ENCODE measurements around the gene COL13A1.

COL13A1 gene

DNA sequence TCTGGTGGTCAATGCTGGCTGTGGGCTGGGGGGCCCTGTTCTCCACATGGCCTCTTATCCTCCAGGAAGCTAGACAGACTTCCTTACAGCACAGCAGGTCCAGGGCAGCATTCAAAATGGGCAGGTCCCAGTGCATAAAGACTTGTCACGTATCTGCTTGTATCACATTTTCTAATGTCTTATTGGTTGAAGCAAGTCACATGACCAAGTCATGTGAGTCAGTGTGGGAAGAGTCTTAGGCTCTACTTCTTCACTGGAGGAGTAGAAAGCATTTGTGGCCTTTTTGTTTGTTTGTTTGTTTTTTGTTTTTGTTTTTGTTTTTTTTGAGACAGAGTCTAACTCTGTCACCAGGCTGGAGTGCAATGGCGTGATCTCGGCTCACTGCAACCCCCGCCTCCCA is 104.7 kb downstream of the COL13A1 start:
- H3K9me3 ChIP-seq (ENCODE audit: control insufficient read depth in 5 of 5, low read length in 5 of 5) = no peaks in the 10 kb centered on the region
- no peaks in the 10 kb centered on the region for H3K36me3 ChIP-seq (ENCODE audit: control insufficient read depth in 5 of 5, insufficient read depth in 5 of 5, low read length in 5 of 5)
- H3K4me1 ChIP-seq (ENCODE audit: control insufficient read depth in 5 of 5, insufficient read depth in 5 of 5, low read length in 5 of 5) = peaks cover 4 to 35% (median 31%) of the 10 kb centered on the region in 5 donors
- no peak overlapping the region for H3K4me3 ChIP-seq (ENCODE audit: low read depth in 1 of 5, low read length in 5 of 5)
- H3K27ac ChIP-seq (ENCODE audit: low read depth, low read length) = no peak overlapping the region
- no peak overlapping the region for H3K9ac ChIP-seq (ENCODE audit: low read length in 5 of 5)
- peaks cover 0 to 2% (median 0%) of the 10 kb centered on the region in 5 donors for H3K27me3 ChIP-seq (ENCODE audit: control insufficient read depth in 5 of 5, insufficient read depth in 4 of 5, low read length in 5 of 5)

DNA sequence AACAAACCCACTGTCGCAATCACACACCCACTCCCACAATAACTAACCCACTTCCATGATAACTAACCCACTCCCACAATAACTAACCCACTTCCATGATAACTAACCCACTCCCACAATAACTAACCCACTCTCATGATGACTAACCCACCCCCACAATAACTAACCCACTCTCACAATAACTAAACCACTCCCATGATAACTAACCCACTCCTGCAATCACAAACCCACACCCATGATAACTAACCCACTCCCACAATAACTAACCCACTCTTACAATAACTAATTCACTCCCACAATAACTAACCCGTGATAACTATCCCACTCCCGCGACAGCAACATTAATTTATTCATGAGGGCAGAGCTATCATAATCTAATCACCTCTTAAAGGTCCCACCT is 105.8 kb downstream of the COL13A1 start:
- H3K9me3 ChIP-seq (ENCODE audit: control insufficient read depth in 5 of 5, low read length in 5 of 5) = no peaks in the 10 kb centered on the region
- no peak overlapping the region for H3K27ac ChIP-seq (ENCODE audit: low read depth, low read length)
- H3K4me1 ChIP-seq (ENCODE audit: control insufficient read depth in 5 of 5, insufficient read depth in 5 of 5, low read length in 5 of 5) = peaks cover 7 to 40% (median 39%) of the 10 kb centered on the region in 5 donors
- H3K36me3 ChIP-seq (ENCODE audit: control insufficient read depth in 5 of 5, insufficient read depth in 5 of 5, low read length in 5 of 5) = no peaks in the 10 kb centered on the region
- H3K4me3 ChIP-seq (ENCODE audit: low read depth in 1 of 5, low read length in 5 of 5) = no peak overlapping the region
- no peak overlapping the region for H3K9ac ChIP-seq (ENCODE audit: low read length in 5 of 5)
- H3K27me3 ChIP-seq (ENCODE audit: control insufficient read depth in 5 of 5, insufficient read depth in 4 of 5, low read length in 5 of 5) = peaks cover 0 to 2% (median 0%) of the 10 kb centered on the region in 5 donors

DNA sequence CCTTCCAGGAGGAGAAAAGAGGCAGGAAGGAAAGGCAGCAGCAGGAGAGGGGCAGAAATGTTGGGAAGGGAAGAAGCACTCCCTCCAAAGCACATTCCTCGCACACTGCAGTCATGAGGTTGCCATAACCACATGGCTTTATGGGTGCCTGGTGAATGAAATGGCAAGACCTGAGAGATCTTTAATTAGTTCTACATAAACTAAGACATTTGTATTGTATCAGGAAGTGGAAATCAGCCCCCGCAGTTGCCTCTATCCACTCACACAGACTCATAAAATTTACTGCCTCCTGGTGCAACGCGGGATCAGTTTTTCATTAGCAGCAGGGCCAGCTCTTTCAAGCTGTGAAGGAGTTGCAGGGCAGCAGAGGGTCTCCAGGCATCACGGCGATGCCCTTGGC is 106.4 kb downstream of the COL13A1 start:
- Histone ChIP-seq H3K36me3 (ENCODE audit: control insufficient read depth in 5 of 5, insufficient read depth in 5 of 5, low read length in 5 of 5) (no peaks in the 10 kb centered on the region), H3K9ac (ENCODE audit: low read length in 5 of 5) (no peak overlapping the region), H3K4me3 (ENCODE audit: low read depth in 1 of 5, low read length in 5 of 5) (no peak overlapping the region), H3K27me3 (ENCODE audit: control insufficient read depth in 5 of 5, insufficient read depth in 4 of 5, low read length in 5 of 5) (peaks cover 0 to 2% (median 0%) of the 10 kb centered on the region in 5 donors), H3K9me3 (ENCODE audit: control insufficient read depth in 5 of 5, low read length in 5 of 5) (no peaks in the 10 kb centered on the region), H3K27ac (ENCODE audit: low read depth, low read length) (no peak overlapping the region), H3K4me1 (ENCODE audit: control insufficient read depth in 5 of 5, insufficient read depth in 5 of 5, low read length in 5 of 5) (peaks cover 7 to 42% (median 36%) of the 10 kb centered on the region in 5 donors)

DNA sequence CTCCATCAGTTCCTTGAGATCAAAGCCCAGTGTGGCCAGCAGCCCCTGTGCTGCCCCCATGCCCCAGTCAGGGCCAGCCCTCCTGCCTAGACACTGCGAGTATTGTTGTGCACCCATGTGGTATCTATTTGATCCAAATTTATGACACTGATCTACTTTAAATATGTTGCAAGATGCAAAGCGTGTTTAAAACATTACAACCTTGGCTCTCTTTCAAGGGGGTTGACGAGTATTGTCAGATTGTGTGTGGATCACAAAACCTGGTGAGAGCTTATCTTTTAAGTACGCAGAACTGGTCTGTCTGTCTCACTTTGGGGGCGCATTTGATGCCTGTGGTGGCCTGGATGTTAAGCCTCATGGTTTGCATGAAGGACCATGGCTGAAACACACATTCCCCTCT is 108.9 kb downstream of the COL13A1 start:
- no peak overlapping the region for H3K9ac ChIP-seq (ENCODE audit: low read length in 5 of 5)
- H3K9me3 ChIP-seq (ENCODE audit: control insufficient read depth in 5 of 5, low read length in 5 of 5) = no peaks in the 10 kb centered on the region
- H3K27me3 ChIP-seq (ENCODE audit: control insufficient read depth in 5 of 5, insufficient read depth in 4 of 5, low read length in 5 of 5) = peaks cover 0 to 4% (median 0%) of the 10 kb centered on the region in 5 donors
- no peak overlapping the region for H3K27ac ChIP-seq (ENCODE audit: low read depth, low read length)
- no peak overlapping the region for H3K4me3 ChIP-seq (ENCODE audit: low read depth in 1 of 5, low read length in 5 of 5)
- H3K36me3 ChIP-seq (ENCODE audit: control insufficient read depth in 5 of 5, insufficient read depth in 5 of 5, low read length in 5 of 5) = no peaks in the 10 kb centered on the region
- peaks cover 7 to 41% (median 33%) of the 10 kb centered on the region in 5 donors for H3K4me1 ChIP-seq (ENCODE audit: control insufficient read depth in 5 of 5, insufficient read depth in 5 of 5, low read length in 5 of 5)

DNA sequence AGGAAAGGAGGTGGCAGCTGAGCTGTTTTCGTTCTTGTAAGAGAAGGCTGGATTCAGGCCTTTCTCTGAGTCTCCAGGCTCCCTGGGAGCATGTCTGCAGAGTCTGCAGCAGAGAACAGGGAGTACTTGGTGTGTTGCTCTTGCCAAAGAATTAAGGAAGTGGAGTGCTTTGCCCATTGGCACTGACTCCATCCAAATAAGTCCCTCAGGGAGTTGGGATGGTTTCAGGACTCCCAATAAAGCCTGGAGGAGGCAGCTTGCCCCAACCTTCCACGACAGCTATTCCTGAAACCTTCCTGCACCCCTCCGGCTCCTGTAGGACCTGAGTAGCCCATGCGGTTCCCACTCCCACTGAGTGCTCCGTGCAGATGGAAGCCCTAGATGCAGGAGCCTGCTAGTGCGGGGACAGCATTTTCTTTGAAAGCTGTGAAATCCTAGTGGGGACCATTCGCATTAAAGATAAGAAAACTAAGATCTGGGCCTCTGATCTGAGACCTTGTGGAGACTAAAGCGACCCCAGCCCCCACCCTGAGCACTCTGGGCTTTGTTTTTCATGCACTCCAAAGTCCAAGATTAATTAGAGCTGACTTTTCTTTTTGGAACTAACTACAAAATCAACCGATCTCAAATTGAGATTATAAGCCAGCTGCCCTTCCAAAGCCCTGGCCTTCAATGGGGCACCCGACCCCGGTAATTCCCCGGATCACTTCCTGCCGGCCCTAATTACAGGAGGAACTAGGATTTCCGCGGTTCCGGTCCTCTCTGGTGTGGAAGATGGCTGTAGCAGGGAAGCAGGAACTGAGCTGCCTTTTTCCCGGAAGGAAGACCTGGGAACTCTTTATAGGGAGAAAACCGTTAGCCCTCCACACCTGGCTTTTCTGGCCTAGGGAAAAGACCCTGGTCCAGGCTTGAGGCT is 110.2 kb downstream of the COL13A1 start:
- no peak overlapping the region for H3K4me3 ChIP-seq (ENCODE audit: low read depth in 1 of 5, low read length in 5 of 5)
- H3K9me3 ChIP-seq (ENCODE audit: control insufficient read depth in 5 of 5, low read length in 5 of 5) = no peaks in the 10 kb centered on the region
- H3K9ac ChIP-seq (ENCODE audit: low read length in 5 of 5) = no peak overlapping the region
- no peak overlapping the region for H3K27ac ChIP-seq (ENCODE audit: low read depth, low read length)
- peaks cover 7 to 41% (median 33%) of the 10 kb centered on the region in 5 donors for H3K4me1 ChIP-seq (ENCODE audit: control insufficient read depth in 5 of 5, insufficient read depth in 5 of 5, low read length in 5 of 5)
- no peaks in the 10 kb centered on the region for H3K36me3 ChIP-seq (ENCODE audit: control insufficient read depth in 5 of 5, insufficient read depth in 5 of 5, low read length in 5 of 5)
- peaks cover 0 to 9% (median 7%) of the 10 kb centered on the region in 5 donors for H3K27me3 ChIP-seq (ENCODE audit: control insufficient read depth in 5 of 5, insufficient read depth in 4 of 5, low read length in 5 of 5)

DNA sequence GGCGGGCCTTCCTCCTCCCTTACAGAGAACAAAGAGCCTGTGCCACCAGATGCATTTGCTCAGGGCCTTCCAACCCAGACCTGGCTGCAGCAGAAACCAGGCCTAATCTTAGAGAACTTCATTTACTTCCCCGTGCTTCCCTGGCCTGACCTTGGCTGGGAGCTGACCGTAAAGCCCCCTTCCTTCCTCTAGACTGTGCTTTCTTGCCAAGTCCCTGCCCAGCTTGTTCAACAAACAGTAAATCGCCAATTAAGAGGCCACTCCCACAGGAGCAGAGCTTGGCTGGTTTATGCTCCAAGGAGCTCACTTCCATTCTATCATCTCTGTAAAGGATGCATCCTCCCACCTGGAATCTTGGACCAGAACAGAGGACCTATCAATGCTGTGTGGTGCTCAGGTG is 110.9 kb downstream of the COL13A1 start:
- no peak overlapping the region for H3K4me3 ChIP-seq (ENCODE audit: low read depth in 1 of 5, low read length in 5 of 5)
- peaks cover 7 to 41% (median 33%) of the 10 kb centered on the region in 5 donors for H3K4me1 ChIP-seq (ENCODE audit: control insufficient read depth in 5 of 5, insufficient read depth in 5 of 5, low read length in 5 of 5)
- no peak overlapping the region for H3K9ac ChIP-seq (ENCODE audit: low read length in 5 of 5)
- H3K36me3 ChIP-seq (ENCODE audit: control insufficient read depth in 5 of 5, insufficient read depth in 5 of 5, low read length in 5 of 5) = no peaks in the 10 kb centered on the region
- peaks cover 0 to 11% (median 7%) of the 10 kb centered on the region in 5 donors for H3K27me3 ChIP-seq (ENCODE audit: control insufficient read depth in 5 of 5, insufficient read depth in 4 of 5, low read length in 5 of 5)
- no peak overlapping the region for H3K27ac ChIP-seq (ENCODE audit: low read depth, low read length)
- no peaks in the 10 kb centered on the region for H3K9me3 ChIP-seq (ENCODE audit: control insufficient read depth in 5 of 5, low read length in 5 of 5)

DNA sequence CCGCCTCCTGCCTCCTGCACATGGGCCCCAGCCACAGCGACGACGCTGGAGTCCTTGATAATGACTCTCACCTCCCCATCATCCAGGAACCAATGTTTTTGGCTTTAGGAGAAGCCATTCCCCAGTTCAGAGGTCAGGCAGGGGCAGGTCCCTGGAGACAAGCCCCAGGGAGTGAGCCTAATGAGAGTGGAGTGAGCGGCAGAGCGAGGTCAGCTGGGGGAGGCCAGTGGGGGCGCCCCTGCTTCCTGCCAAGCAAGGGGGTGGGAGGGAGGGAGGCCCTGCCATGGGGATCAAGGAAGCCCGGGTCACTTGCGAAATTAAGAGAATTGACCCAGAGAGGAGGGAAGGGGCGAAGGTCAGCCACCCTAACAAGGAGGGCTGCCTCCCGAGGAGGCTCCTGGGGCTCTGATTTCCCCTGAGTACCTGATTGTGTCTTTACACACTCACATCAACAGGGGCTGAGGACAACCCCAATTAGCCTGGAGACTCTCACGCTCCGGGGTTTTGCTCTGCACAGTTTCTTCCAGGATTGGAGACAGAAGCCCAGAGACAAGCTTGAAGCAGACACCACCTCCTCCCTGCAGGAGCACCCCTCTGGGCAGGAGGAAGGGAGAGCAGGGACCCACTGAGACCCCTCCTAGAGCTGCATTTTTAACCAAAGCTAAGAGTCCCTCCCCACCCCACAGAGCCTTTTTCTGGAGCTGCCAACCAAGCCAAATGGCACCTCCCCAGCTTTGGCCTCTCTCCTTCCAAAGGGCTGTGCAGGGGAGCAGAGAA is 112.1 kb downstream of the COL13A1 start:
- Histone ChIP-seq H3K4me1 (ENCODE audit: control insufficient read depth in 5 of 5, insufficient read depth in 5 of 5, low read length in 5 of 5) (peaks cover 7 to 41% (median 33%) of the 10 kb centered on the region in 5 donors), H3K27me3 (ENCODE audit: control insufficient read depth in 5 of 5, insufficient read depth in 4 of 5, low read length in 5 of 5) (peaks cover 0 to 12% (median 7%) of the 10 kb centered on the region in 5 donors), H3K36me3 (ENCODE audit: control insufficient read depth in 5 of 5, insufficient read depth in 5 of 5, low read length in 5 of 5) (no peaks in the 10 kb centered on the region), H3K9ac (ENCODE audit: low read length in 5 of 5) (no peak overlapping the region), H3K4me3 (ENCODE audit: low read depth in 1 of 5, low read length in 5 of 5) (no peak overlapping the region), H3K9me3 (ENCODE audit: control insufficient read depth in 5 of 5, low read length in 5 of 5) (no peaks in the 10 kb centered on the region), H3K27ac (ENCODE audit: low read depth, low read length) (no peak overlapping the region)

DNA sequence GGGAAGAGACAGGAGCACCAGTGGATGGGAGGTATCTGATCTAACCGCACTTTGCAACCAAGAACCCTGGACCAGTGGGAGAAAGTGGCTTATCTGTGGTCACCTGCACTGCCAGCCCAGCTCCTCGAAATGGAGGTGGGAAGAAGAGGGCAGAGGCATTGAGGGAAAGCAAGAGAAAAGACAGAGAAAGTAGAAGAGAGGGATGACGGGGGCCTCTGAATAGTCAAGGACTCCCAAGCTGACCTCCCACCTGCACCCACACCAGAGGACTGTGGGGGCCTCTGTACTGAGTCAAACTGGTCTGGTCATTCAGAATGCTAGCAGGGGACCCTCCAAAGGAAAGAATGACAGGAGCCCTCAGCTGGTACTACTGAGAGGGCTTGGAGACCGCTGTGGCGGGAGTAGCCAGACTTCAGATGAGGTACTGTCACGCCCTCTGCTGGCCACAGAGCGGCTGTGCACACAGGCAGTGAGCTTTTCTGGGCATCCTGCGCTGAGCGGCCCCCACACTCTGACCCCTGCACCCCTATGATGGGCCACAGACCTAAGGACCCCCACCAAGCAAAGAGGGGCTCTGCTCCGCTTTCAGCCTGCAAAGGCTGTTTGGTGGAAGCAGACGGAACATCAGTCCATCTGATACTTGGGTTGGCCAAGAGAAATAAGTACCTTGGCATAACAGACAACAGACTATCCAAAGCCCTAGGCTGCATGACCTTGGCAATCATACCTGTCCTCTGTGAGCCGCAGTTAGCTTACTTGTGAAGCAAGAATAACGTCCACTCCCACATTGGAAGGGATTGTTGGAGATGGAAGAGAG is 112.9 kb downstream of the COL13A1 start:
- Histone ChIP-seq H3K9me3 (ENCODE audit: control insufficient read depth in 5 of 5, low read length in 5 of 5) (no peaks in the 10 kb centered on the region), H3K4me1 (ENCODE audit: control insufficient read depth in 5 of 5, insufficient read depth in 5 of 5, low read length in 5 of 5) (peaks cover 7 to 35% (median 30%) of the 10 kb centered on the region in 5 donors), H3K36me3 (ENCODE audit: control insufficient read depth in 5 of 5, insufficient read depth in 5 of 5, low read length in 5 of 5) (no peaks in the 10 kb centered on the region), H3K4me3 (ENCODE audit: low read depth in 1 of 5, low read length in 5 of 5) (no peak overlapping the region), H3K27me3 (ENCODE audit: control insufficient read depth in 5 of 5, insufficient read depth in 4 of 5, low read length in 5 of 5) (peaks cover 0 to 15% (median 9%) of the 10 kb centered on the region in 5 donors), H3K27ac (ENCODE audit: low read depth, low read length) (no peak overlapping the region), H3K9ac (ENCODE audit: low read length in 5 of 5) (no peak overlapping the region)

DNA sequence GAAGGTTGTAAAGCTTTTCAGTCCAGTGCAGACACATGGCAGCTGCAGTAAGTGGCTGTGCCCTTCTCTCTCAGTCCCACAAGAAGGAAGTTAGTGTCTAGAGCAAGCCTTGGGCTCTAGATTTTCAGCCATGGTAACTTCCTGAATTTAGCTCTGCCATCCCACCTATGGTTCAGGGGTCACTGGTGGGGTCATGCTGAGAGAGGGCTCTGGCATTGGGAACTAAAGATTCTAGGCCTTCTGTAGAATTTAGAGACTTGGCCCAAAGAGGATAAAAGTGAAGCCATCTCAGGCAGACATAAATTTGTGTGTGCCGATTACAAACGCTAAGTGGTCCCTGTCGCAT is 113.5 kb downstream of the COL13A1 start:
- Histone ChIP-seq H3K9ac (ENCODE audit: low read length in 5 of 5) (no peak overlapping the region), H3K4me3 (ENCODE audit: low read depth in 1 of 5, low read length in 5 of 5) (no peak overlapping the region), H3K27ac (ENCODE audit: low read depth, low read length) (no peak overlapping the region), H3K36me3 (ENCODE audit: control insufficient read depth in 5 of 5, insufficient read depth in 5 of 5, low read length in 5 of 5) (no peaks in the 10 kb centered on the region), H3K9me3 (ENCODE audit: control insufficient read depth in 5 of 5, low read length in 5 of 5) (no peaks in the 10 kb centered on the region), H3K27me3 (ENCODE audit: control insufficient read depth in 5 of 5, insufficient read depth in 4 of 5, low read length in 5 of 5) (peaks cover under 1 to 15% (median 9%) of the 10 kb centered on the region in 5 donors), H3K4me1 (ENCODE audit: control insufficient read depth in 5 of 5, insufficient read depth in 5 of 5, low read length in 5 of 5) (peaks cover 5 to 30% (median 26%) of the 10 kb centered on the region in 5 donors)
